Retinal pigment epithelial cell (primary cell): Measurements from ENCODE around the gene RIC8B.

Experiments used
- DNase-seq: peaks from one replicate; pipeline ENCODE4 v3.0.0-alpha.2; 2010; ENCODE audit warnings: low read depth
- H3K4me3 ChIP-seq: 2 replicates; pipeline ENCODE4 v1.5.1; 2011; ENCODE audit warnings: mild to moderate bottlenecking, low read length, control low read depth, moderate library complexity
- TF ChIP-seq, protein P1 (sequence below): conservative IDR thresholded peaks from 2 replicates; pipeline ENCODE4 v1.5.1; 2011; ENCODE audit warnings: low read depth, low read length, control low read depth, inconsistent platforms

RIC8B gene

DNA sequence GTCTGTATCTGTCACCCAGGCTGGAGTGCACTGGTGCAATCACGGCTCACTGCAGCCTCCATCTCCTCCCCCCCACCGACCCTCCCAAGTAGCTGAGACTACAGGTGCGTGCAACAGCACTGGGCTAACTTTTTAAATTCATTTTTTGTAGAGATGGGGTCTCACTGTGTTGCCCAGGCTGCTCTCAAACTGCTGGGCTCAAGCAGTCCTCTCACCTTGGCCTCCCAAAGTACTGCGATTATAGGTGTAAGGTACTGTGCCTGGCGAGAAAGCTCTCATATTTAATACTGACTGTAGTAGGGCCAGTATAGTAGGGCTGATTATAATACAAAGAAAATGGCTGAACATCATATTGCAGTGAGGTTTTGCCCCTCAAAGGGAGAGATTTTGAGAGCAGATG lies 2.4 kb downstream of the RIC8B start:
- DNase-seq: no peak
- no peak overlapping the region for H3K4me3 ChIP-seq
- TF ChIP-seq, protein P1, sequence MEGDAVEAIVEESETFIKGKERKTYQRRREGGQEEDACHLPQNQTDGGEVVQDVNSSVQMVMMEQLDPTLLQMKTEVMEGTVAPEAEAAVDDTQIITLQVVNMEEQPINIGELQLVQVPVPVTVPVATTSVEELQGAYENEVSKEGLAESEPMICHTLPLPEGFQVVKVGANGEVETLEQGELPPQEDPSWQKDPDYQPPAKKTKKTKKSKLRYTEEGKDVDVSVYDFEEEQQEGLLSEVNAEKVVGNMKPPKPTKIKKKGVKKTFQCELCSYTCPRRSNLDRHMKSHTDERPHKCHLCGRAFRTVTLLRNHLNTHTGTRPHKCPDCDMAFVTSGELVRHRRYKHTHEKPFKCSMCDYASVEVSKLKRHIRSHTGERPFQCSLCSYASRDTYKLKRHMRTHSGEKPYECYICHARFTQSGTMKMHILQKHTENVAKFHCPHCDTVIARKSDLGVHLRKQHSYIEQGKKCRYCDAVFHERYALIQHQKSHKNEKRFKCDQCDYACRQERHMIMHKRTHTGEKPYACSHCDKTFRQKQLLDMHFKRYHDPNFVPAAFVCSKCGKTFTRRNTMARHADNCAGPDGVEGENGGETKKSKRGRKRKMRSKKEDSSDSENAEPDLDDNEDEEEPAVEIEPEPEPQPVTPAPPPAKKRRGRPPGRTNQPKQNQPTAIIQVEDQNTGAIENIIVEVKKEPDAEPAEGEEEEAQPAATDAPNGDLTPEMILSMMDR: no peak

DNA sequence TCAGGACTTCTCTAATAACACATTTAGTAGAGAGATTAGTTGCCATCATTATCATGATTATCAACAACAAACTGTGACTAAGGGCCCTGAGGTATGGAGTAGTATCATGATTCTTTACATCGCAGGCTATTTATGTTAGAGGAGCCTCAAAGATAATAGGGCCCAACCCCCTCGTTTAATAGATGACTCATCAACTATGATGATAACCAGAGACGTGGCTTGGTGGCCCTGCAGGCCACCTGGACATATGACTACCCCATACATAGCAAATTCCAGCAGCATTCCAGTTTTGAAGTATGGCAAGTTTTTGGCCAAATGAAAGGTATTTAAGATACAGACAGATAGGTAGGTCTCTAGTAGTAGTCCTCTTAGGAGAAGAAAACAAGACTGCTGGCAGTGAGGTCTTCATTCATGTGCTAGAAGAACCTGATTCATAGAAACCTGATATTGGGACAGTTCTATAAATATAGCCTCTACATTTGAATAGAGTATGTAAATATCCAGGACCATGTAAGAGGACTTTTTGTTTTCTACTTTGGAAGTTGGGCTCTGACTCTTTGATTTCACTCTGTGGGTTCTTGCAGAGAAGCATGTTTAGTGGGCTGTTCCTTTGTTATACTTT lies 5.6 kb downstream of the RIC8B start:
- no peak for DNase-seq
- TF ChIP-seq, protein P1: no peak
- H3K4me3 ChIP-seq: no peak overlapping the region

DNA sequence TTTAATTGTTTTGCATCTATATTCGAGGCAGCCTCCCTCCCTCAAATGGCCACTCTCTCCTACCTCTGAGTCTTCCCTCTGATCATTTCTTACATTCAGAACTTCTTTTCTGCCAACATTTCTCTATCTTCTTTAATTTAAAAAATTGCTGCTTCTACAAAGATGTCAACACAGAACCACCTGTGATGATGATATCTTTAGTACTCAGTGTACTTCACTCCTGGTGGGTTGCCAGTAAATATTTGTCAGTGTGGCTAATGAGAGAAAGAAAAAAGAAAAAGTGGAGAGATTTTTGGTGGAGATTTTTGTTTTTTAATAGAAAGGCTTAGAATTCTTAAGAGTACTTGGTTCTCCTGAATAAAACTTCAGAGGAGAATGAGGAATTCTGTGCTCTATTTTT lies 8.1 kb downstream of the RIC8B start:
- TF ChIP-seq, protein P1: no peak
- H3K4me3 ChIP-seq: no peak overlapping the region
- no peak for DNase-seq

DNA sequence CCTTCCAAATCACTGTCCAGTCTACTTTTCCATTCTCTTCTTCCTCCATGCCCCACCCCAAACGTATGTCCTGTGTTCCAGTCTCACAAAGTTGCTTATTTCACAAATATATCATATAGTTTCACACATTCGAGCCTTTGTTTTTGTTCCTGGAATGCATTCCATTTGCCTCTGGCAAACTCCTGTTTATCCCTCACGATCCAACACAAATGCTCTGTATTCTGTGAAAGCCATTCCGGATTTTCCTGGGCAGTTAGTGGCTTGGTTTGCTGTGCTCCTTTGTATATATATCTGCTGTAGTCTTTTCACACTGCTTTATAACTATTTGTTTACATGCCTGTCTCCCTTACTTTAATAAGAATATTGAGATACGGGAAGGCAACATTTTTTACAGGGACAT lies 9.0 kb downstream of the RIC8B start:
- DNase-seq: no peak
- no peak overlapping the region for H3K4me3 ChIP-seq
- TF ChIP-seq, protein P1: no peak

DNA sequence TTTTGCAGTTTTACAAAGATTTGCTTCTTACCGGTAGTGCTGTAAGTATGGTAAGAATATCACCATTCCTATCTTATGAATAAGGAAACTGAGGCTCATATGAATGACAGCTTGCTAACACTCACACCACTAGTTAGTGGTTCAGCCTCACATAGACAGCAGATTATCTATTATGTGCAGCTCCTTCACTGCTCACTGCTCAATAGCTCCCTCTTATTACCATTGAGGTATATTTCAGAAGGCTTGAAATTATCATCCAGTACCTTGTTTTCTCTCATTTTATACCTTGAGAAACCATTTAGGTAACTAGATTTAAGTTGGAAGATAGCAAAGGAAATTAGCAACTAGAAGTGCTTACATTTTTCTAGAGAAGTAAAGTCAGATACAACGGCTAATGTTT lies 15.5 kb downstream of the RIC8B start:
- no peak overlapping the region for H3K4me3 ChIP-seq
- TF ChIP-seq, protein P1: peak; percentile 31
- no peak for DNase-seq

DNA sequence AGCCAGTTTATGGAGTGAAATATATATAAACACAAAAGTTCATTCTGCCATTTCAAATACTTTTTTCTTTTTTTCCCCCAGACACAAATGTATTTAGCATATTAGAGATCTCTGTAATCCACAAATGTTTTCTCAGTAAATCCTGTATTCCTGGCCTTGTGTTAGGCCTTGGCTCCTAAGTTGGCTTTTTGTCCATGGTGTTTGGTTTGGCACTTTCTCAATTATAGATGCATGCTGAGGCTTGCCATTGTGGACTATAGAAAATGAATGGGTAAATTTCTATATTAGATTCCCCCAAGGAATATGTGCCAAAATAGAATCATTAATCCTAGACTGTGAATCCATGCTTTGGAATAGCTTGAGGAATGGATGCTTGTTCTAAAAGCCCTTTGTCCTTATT lies 17.0 kb downstream of the RIC8B start:
- TF ChIP-seq, protein P1: no peak
- no peak overlapping the region for H3K4me3 ChIP-seq
- no peak for DNase-seq

DNA sequence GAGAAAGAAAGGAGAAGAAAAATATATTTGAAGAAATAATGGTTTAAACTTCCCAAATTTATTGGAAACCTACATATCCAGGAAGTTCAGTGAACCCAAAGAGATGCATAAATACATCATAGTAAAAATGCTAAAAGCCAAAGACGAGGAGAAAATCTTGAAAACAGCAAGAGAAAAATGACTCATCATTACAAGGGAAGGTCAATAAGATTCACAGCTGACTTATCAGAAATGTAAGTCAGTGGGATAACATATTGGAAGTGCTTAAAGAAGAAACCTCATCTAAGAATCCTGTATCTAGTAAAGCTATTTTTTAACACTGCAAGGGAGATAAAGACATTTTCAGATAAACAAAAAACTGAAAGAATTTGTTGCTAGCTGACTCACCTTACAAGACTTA lies 19.9 kb downstream of the RIC8B start:
- TF ChIP-seq, protein P1: no peak
- no peak overlapping the region for H3K4me3 ChIP-seq
- DNase-seq: no peak
